ENCODE results near the gene LDHB. TPM values are rescaled to one million over a fixed set of nuclear protein-coding genes. Genes with fewer than 3 reads are reported as not detected.

LDHB gene
- polyA plus RNA-seq, result 429 TPM

- Mint-ChIP-seq H3K36me3 (peaks cover 2% of the 10 kb centered on the region), H3K27me3 (peaks cover 1% of the 10 kb centered on the region), H3K27ac (peak within 1 kb of the TSS; percentile 82 to 96 (median 94)), H3K9me3 (no peaks in the 10 kb centered on the region), H3K4me3 (peak within 1 kb of the TSS; percentile 95 to 100 (median 98)), H3K4me1 (peaks cover 11 to 33% (median 32%) of the 10 kb centered on the region in 3 donors)
Observed at GRCh38 chr12:21657326-21658077, at the start of gene LDHB. TSS of gene LDHB (minus strand) at chr12:21657842. CDS start at chr12:21654671, 3,171 bp downstream.

GRCh38 chr12:21704847-21705246 lies 47.2 kb upstream of the LDHB start:
- Mint-ChIP-seq H3K36me3 (no peaks in the 10 kb centered on the region), H3K4me1 (no peaks in the 10 kb centered on the region), H3K27me3 (peaks cover 1% of the 10 kb centered on the region), H3K27ac (no peak overlapping the region), H3K9me3 (peaks cover 0 to 2% (median 0%) of the 10 kb centered on the region in 3 donors), H3K4me3 (no peak overlapping the region)

- H3K27me3 Mint-ChIP-seq, result peaks cover 1% of the 10 kb centered on the region
- no peak overlapping the region for H3K4me3 Mint-ChIP-seq
- H3K27ac Mint-ChIP-seq, result no peak overlapping the region
- H3K9me3 Mint-ChIP-seq, result peaks cover 0 to 2% (median 0%) of the 10 kb centered on the region in 3 donors
- no peaks in the 10 kb centered on the region for H3K36me3 Mint-ChIP-seq
- peaks cover 0 to 6% (median 2%) of the 10 kb centered on the region in 3 donors for H3K4me1 Mint-ChIP-seq
Observed at GRCh38 chr12:21699851-21700250, 42.2 kb upstream of the LDHB start.

- H3K27ac Mint-ChIP-seq, result no peak overlapping the region
- no peaks in the 10 kb centered on the region for H3K36me3 Mint-ChIP-seq
- no peaks in the 10 kb centered on the region for H3K9me3 Mint-ChIP-seq
- H3K4me1 Mint-ChIP-seq, result peaks cover 0 to 6% (median 2%) of the 10 kb centered on the region in 3 donors
- H3K27me3 Mint-ChIP-seq, result no peaks in the 10 kb centered on the region
- peak overlapping the region in 2 of 4 donors; percentile 48 to 74 for H3K4me3 Mint-ChIP-seq
Observed at GRCh38 chr12:21697904-21698630, 40.4 kb upstream of the LDHB start.

- H3K4me3 Mint-ChIP-seq, result no peak overlapping the region
- no peaks in the 10 kb centered on the region for H3K9me3 Mint-ChIP-seq
- peaks cover 0 to 6% (median 2%) of the 10 kb centered on the region in 3 donors for H3K4me1 Mint-ChIP-seq
- no peaks in the 10 kb centered on the region for H3K27me3 Mint-ChIP-seq
- H3K27ac Mint-ChIP-seq, result no peak overlapping the region
- no peaks in the 10 kb centered on the region for H3K36me3 Mint-ChIP-seq
Observed at GRCh38 chr12:21696625-21697024, 39.0 kb upstream of the LDHB start.

GRCh38 chr12:21695986-21696385 lies 38.3 kb upstream of the LDHB start:
- H3K27ac Mint-ChIP-seq, result no peak overlapping the region
- H3K27me3 Mint-ChIP-seq, result no peaks in the 10 kb centered on the region
- H3K4me3 Mint-ChIP-seq, result no peak overlapping the region
- no peaks in the 10 kb centered on the region for H3K9me3 Mint-ChIP-seq
- H3K4me1 Mint-ChIP-seq, result peaks cover 0 to 6% (median 2%) of the 10 kb centered on the region in 3 donors
- H3K36me3 Mint-ChIP-seq, result no peaks in the 10 kb centered on the region

- Mint-ChIP-seq H3K36me3 (peaks cover 3% of the 10 kb centered on the region), H3K27ac (no peak overlapping the region), H3K9me3 (peaks cover 1 to 4% (median 3%) of the 10 kb centered on the region in 3 donors), H3K27me3 (no peaks in the 10 kb centered on the region), H3K4me3 (no peak overlapping the region), H3K4me1 (peaks cover 0 to 6% (median 2%) of the 10 kb centered on the region in 3 donors)
Observed at GRCh38 chr12:21694660-21695059, 37.0 kb upstream of the LDHB start.

GRCh38 chr12:21691515-21691914 lies 33.9 kb upstream of the LDHB start:
- Mint-ChIP-seq H3K4me1 (no peaks in the 10 kb centered on the region), H3K36me3 (peaks cover 3% of the 10 kb centered on the region), H3K27me3 (peaks cover 2% of the 10 kb centered on the region), H3K27ac (no peak overlapping the region), H3K4me3 (no peak overlapping the region), H3K9me3 (peaks cover 6 to 8% (median 6%) of the 10 kb centered on the region in 3 donors)

- peaks cover 3% of the 10 kb centered on the region for H3K36me3 Mint-ChIP-seq
- H3K27ac Mint-ChIP-seq, result no peak overlapping the region
- no peak overlapping the region for H3K4me3 Mint-ChIP-seq
- peaks cover 2% of the 10 kb centered on the region for H3K27me3 Mint-ChIP-seq
- H3K4me1 Mint-ChIP-seq, result no peaks in the 10 kb centered on the region
- peaks cover 6 to 8% (median 6%) of the 10 kb centered on the region in 3 donors for H3K9me3 Mint-ChIP-seq
Observed at GRCh38 chr12:21690704-21691368, 33.2 kb upstream of the LDHB start.

GRCh38 chr12:21683115-21683514 lies 25.5 kb upstream of the LDHB start:
- H3K4me1 Mint-ChIP-seq, result peaks cover 0 to 4% (median 0%) of the 10 kb centered on the region in 3 donors
- no peak overlapping the region for H3K27ac Mint-ChIP-seq
- no peaks in the 10 kb centered on the region for H3K9me3 Mint-ChIP-seq
- H3K4me3 Mint-ChIP-seq, result no peak overlapping the region
- no peaks in the 10 kb centered on the region for H3K36me3 Mint-ChIP-seq
- peaks cover 5% of the 10 kb centered on the region for H3K27me3 Mint-ChIP-seq

GRCh38 chr12:21678959-21679358 lies 21.3 kb upstream of the LDHB start:
- H3K27me3 Mint-ChIP-seq, result peaks cover 10% of the 10 kb centered on the region
- H3K4me3 Mint-ChIP-seq, result no peak overlapping the region
- H3K27ac Mint-ChIP-seq, result no peak overlapping the region
- H3K9me3 Mint-ChIP-seq, result peaks cover 0 to 2% (median 0%) of the 10 kb centered on the region in 3 donors
- H3K4me1 Mint-ChIP-seq, result peaks cover 0 to 4% (median 0%) of the 10 kb centered on the region in 3 donors
- H3K36me3 Mint-ChIP-seq, result no peaks in the 10 kb centered on the region

- no peaks in the 10 kb centered on the region for H3K36me3 Mint-ChIP-seq
- peaks cover 0 to 2% (median 0%) of the 10 kb centered on the region in 3 donors for H3K9me3 Mint-ChIP-seq
- H3K4me3 Mint-ChIP-seq, result no peak overlapping the region
- no peak overlapping the region for H3K27ac Mint-ChIP-seq
- peaks cover 0 to 4% (median 0%) of the 10 kb centered on the region in 3 donors for H3K4me1 Mint-ChIP-seq
- H3K27me3 Mint-ChIP-seq, result peaks cover 7% of the 10 kb centered on the region
Observed at GRCh38 chr12:21677622-21678277, 20.1 kb upstream of the LDHB start.

GRCh38 chr12:21677204-21677603 lies 19.6 kb upstream of the LDHB start:
- Mint-ChIP-seq H3K9me3 (peaks cover 0 to 2% (median 0%) of the 10 kb centered on the region in 3 donors), H3K4me1 (peaks cover 0 to 4% (median 0%) of the 10 kb centered on the region in 3 donors), H3K27me3 (peaks cover 7% of the 10 kb centered on the region), H3K27ac (no peak overlapping the region), H3K36me3 (no peaks in the 10 kb centered on the region), H3K4me3 (no peak overlapping the region)

- peaks cover 0 to 2% (median 0%) of the 10 kb centered on the region in 3 donors for H3K9me3 Mint-ChIP-seq
- peak overlapping the region in 1 of 4 donors; percentile 13 for H3K4me3 Mint-ChIP-seq
- peaks cover 0 to 4% (median 0%) of the 10 kb centered on the region in 3 donors for H3K4me1 Mint-ChIP-seq
- peaks cover 7% of the 10 kb centered on the region for H3K27me3 Mint-ChIP-seq
- H3K36me3 Mint-ChIP-seq, result no peaks in the 10 kb centered on the region
- peak overlapping the region in 1 of 3 donors; percentile 36 for H3K27ac Mint-ChIP-seq
Observed at GRCh38 chr12:21676776-21677175, 19.1 kb upstream of the LDHB start.

Measured in IgD-negative memory B cell (primary cell).